ENCODE data around the gene ZC3H18.

DNA sequence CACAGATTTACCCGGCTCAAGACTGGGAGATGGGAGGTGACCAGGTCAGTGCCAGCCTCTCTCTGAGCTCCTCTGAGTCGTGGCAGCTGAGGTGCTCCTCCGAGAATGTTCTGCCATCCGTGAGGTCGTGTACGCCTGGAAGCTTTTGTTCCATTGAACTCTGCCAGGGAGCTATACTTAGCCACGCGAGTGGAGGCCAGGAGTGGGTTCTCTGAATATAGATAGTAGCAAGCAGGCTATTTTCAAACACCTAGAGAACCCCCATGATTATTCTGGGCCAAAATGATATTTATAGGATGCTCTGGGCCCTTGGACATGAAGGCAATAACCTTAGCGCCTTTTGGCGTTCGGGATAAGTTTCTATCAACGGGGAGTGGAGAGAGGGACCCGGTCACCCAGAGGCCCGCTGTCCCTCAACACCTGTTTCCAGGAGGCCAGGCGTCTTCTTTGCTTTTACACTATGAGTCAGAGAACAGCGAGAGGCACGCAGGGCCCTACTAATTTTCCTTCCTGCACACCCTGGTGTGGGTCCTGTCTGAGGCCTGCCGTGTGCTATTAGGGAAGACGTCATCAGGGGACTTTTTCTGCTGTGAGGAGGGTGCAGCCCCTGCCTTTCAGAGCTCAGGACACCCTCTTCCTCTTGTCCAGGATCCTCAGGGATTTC, 103.6 kb downstream of the ZC3H18 start:
- TF ChIP-seq, protein P1, sequence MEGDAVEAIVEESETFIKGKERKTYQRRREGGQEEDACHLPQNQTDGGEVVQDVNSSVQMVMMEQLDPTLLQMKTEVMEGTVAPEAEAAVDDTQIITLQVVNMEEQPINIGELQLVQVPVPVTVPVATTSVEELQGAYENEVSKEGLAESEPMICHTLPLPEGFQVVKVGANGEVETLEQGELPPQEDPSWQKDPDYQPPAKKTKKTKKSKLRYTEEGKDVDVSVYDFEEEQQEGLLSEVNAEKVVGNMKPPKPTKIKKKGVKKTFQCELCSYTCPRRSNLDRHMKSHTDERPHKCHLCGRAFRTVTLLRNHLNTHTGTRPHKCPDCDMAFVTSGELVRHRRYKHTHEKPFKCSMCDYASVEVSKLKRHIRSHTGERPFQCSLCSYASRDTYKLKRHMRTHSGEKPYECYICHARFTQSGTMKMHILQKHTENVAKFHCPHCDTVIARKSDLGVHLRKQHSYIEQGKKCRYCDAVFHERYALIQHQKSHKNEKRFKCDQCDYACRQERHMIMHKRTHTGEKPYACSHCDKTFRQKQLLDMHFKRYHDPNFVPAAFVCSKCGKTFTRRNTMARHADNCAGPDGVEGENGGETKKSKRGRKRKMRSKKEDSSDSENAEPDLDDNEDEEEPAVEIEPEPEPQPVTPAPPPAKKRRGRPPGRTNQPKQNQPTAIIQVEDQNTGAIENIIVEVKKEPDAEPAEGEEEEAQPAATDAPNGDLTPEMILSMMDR (conservative IDR thresholded peaks at IDR 0.05; ENCODE audit: low read depth, low read length), result no peak
- TF ChIP-seq POLR2A (IDR thresholded peaks at IDR 0.05; ENCODE audit: low read depth, low read length) (no peak), MXI1 (IDR thresholded peaks at IDR 0.05; ENCODE audit: borderline replicate concordance, low read depth, low read length) (no peak), FOS (IDR thresholded peaks at IDR 0.05; ENCODE audit: low read depth, low read length) (no peak), RCOR1 (IDR thresholded peaks at IDR 0.05; ENCODE audit: insufficient replicate concordance, low read length) (no peak), MAFK (IDR thresholded peaks at IDR 0.05; ENCODE audit: low read depth, low read length) (no peak), CEBPB (IDR thresholded peaks at IDR 0.05; ENCODE audit: low read depth, low read length) (no peak), RAD21 (IDR thresholded peaks at IDR 0.05; ENCODE audit: low read length) (no peak), BHLHE40 (IDR thresholded peaks at IDR 0.05; ENCODE audit: low read depth, low read length) (no peak)
- TF ChIP-seq, protein P2, sequence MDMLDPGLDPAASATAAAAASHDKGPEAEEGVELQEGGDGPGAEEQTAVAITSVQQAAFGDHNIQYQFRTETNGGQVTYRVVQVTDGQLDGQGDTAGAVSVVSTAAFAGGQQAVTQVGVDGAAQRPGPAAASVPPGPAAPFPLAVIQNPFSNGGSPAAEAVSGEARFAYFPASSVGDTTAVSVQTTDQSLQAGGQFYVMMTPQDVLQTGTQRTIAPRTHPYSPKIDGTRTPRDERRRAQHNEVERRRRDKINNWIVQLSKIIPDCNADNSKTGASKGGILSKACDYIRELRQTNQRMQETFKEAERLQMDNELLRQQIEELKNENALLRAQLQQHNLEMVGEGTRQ (IDR thresholded peaks at IDR 0.05; ENCODE audit: low read depth, low read length), result no peak
